ENCODE measurements around the gene EIF1.
"Not testable (repeated sequence)": the region's sequence is repeated elsewhere in the genome, so short reads cannot be mapped to it uniquely, and the experiment has no call there.

EIF1 gene

DNA sequence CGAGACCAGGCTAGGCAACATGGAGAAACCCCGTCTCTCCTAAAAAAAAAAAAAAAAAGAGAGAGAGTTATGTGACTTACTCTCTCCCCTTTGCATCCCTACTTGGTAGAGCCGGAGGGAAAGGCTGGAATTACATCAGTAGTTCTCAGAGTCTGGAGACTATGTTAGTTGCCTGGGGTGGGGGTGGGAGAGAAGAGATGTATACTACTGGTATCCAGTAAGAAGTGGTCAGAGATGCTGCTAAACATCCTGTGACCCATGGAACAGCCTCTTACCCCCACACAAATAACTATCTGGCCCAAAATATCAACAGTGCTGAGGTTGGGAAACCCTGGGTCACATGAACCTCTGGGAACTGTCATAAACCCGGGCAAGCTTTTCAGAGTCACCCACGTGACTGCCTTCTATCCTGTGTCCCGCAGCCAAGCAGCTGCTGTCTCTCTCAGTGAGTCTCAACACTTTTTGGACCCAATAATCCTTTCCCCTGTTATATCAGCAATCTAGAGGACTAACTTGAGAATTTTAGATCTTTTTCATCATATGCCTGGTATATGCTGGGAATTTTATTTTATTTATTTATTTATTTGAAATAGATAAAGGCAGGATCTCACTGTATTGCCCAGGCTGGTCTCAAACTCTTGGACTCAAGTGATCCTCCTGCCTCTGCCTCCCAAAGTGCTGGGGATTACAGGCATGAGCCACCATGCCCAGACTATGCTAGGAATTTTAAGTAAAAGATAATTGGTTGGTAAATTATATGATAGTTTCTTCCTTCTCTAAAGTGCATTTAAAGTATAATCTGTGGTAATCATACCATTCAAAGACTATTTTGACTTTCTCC lies 8.7 kb downstream of the EIF1 start:
- DNase-seq = peak in 31 of 56 donors; percentile 6 to 70 (median 27)

DNA sequence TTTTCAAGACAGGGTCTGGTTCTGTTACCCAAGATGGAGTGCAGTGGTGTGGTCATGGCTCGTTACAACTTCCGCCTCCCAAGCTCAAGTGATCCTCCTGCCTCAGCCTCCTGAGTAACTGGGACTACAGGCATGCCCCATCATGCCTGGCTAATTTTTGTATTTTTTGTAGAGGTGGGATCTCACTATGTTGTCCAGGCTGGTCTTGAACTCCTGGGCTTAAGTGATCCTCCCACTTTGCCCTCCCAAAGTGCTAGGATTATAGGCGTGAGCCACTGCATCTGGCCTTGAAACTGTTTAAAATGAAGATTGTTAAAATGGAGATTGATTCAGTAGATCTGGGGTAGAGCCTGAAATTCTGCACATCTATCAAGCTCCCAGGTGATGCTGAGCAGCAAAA lies 12.2 kb downstream of the EIF1 start:
- DNase-seq = not testable (repeated sequence)

DNA sequence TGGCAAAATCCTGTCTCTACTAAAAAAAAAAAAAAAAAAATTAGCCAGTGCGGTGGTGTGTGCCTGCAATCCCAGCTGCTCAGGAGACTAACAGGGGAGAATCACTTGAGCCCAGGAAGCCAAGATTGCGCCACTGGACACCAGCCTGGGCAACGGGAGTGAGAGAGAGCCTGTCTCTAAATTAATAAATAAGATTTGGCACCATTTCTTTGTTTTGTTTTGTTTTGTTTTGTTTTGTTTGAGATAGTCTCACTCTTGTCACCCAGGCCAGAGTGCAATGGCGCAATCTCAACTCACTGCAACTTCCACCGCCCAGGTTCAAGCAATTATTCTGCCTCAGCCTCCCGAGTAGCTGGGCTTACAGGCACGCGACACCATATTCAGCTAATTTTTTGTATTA lies 14.0 kb downstream of the EIF1 start:
- DNase-seq = no peak

DNA sequence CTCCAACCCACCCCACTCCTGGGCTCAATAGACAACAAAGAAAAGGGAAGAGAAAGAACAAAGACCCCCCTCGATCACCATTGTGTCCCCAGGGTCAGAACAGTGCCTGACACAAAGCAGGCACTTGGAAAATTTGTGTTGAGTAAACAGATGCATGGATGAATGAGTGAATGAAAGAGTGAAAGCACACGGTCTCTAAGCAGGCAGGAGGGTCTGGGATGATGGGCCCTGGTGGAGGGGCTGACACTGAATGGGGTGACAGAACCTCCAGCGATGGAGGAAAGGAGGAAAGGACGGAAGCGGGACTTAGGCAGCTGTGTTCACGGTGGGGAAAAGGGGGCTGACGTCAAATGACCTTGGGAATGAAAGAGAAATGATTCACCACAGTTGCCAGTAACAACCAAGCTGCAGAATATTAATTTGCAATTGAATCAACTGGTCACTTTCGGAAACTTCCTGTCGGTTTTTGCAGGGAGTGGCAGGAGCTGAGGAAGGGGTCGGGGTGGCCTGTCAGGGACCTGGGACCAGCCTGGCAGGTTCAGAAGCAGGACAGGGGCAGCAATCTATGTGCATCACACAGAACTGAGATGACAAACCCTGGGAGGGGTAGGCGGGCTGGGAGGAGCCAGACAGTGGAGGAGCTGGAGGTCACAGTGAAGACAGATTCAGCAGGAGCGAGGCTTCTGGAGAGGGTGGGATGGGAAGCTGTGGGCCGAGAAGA lies 16.7 kb downstream of the EIF1 start:
- DNase-seq = peak in 15 of 56 donors; percentile 5 to 60 (median 15)

DNA sequence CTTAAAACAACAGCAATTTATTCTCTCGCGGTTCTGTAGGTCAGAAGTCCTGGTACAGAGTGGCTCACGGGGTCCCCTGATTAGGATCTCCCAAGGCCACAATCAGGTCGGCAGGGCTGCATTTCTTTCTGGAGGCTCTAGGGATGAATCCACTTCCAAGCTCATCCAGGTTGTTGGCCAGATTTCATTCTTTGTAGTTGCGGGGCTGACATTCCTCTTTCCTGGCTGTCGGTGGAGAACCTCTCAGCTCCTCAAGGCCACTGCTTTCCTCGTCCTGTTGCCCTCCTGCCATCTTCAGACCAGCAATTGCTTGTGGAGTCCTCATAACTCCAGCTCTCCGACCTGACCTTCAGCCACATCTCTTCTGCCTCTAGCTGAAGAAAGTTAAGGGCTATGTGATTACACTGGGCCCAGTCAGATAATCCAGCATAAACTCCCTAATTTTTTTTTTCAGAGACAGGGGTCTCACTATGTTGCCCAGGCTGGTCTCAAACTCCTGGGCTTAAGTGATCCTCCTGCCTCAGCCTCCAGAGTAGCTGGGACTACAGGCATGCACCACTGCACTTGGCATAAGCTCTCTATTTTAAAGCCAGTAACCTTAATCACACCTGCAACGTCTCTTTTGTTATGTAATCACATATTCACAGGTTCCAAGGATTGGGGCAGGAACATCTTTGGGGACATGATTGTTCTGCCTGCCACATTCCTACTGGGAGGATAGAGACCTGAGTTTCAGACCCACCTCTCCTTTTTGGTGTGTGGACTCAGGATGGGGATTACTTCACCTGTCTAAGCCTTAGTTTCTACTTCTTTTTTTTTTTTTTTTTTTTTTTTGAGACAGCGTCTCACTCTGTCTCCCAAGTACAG lies 19.4 kb downstream of the EIF1 start:
- DNase-seq = no peak

DNA sequence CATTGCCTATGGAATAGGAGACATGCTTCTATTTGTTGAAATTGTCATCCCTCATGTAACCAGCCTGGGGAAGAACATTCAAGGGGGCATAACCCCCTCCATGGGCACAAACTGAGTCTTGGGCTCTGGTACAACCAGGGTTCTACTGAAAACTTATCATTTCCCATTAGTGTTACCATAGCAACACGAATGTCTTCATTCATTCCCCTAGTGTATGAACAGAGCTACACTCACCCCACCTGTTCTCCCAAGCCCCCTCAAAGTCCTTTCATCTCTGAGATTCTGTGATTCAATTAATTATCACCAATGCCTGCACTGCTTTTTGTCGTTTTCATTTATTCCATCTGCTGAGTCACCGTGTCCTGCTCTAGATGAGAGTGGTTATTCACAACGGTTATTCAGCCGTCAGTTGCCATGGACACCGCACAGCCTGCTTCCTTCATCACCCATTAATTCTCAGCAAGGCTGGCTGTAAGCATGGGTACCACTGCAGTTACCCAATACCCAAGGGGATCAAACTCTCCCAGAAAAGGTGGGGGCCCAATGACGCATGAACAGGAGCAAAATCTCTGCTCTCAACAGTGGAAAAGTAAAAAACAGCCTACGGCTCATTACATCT lies 21.9 kb downstream of the EIF1 start:
- DNase-seq = peak in 50 of 56 donors; percentile 12 to 94 (median 60)

DNA sequence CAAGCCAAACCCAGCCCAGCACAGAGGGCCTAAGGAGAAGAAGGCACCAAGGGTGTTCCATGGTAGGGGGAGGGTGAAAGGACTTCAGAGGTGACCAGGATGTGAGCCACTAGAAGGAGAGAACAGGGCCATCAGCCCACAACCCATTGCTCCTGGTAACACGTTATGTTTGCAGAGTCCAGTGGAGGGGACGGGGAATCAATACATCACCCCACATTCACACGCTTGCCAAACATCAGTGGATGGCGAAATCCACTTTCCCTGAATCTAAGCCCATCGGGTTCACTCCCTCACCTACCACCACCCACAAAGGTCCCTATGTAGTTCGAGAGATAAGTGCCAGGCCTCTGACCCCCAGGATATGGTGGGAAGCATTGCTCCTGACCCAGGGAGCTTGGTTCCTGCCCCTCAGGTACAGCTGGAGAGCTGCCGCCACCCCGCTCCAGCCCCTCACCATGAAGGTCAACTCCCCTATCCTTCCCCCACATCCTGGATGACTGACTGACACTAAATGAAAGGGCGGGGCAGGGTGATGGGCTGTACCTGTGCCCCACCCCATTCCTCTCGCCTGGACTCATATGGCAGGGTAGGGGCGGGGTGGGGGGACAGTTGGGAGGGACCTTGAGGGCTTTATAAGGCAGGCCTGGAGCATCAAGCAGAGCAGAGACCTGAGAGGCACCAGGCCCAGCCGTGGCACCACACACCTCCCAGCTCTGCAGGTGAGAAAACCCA lies 23.1 kb downstream of the EIF1 start, which contains the start of gene GAST:
Gene GAST (plus strand): TSS at position 663 of the 732 bp plus-strand sequence. CDS start 3,106 bp downstream, outside the sequence.
- DNase-seq = no peak

DNA sequence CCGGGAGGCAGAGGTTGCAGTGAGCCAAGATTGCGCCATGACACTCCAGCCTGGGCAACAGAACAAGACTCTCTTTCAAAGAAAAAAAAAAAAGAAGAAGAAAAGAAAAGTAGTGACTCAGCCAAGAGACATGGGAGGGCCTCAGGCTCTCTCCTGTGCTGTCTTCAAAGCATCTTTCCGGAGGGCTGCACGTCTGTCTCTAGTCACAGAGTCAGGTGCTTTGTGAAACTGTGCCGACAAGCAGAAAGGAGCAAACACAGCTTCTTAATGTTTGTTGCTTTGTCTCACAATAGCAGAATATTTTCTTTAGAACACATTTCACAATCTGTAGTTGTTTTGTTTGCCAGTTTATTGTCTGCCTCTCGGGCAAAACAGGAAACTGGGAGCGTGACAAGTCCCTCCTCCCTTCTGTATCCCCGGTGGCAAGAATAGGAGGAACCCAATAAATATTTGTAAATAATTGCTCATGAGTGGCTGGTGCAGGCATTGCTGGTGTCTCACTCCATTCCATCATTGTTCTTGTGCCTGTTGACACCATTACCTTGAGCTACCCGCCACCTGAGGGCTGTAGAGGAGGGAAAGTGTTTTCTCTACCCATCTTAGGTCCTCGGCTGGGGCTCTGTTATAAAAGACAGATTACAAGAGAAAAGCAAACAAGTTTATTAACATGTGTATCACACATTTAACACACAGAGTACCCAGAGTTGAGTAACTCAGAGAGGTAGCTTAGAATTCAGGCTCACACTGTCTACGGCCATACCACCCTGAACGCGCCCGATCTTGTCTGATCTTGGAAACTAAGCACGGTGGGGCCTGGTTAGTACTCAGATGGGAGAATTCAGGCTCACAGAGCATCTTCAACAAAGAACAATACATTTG lies 29.0 kb downstream of the EIF1 start:
- peak in 9 of 56 donors; percentile 1 to 63 (median 12) for DNase-seq

DNA sequence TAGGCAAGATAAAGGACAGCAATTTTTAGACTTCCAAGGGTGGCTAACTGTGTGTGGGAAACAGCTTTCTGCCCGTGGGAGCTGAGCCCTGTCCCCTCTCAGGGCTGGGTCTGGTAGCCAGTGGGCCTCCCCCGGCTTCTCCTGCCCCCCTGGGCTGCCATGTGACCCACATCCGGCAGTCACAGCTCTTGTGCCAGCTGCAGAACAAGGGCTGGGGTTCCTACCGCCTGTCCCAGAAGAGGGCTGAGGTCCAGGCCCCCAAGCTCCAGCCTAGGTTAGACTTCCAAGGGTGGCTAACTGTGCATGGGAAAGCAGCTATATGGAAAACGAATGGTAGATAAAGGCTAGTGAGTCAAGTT lies 29.6 kb downstream of the EIF1 start:
- DNase-seq = peak in 43 of 56 donors; percentile 10 to 68 (median 33)

DNA sequence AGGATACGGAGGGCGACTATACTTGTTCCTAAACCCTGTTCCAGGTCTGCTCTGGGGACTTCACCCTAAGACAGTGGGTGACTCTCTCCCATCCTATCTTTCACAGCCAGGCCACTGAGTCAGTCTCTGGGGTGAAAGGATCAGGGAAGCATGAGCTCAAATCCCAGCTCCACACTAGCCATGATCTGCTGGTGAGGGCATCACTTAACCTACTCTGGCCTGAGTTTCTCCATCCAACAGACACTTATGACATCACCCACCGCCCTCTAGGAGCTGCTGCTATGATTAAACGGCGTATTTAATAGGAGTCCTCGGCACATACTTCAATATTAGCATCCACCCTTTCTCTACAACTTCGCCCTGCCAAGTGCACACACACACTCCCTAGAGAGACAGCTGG lies 33.5 kb downstream of the EIF1 start:
- DNase-seq = no peak

DNA sequence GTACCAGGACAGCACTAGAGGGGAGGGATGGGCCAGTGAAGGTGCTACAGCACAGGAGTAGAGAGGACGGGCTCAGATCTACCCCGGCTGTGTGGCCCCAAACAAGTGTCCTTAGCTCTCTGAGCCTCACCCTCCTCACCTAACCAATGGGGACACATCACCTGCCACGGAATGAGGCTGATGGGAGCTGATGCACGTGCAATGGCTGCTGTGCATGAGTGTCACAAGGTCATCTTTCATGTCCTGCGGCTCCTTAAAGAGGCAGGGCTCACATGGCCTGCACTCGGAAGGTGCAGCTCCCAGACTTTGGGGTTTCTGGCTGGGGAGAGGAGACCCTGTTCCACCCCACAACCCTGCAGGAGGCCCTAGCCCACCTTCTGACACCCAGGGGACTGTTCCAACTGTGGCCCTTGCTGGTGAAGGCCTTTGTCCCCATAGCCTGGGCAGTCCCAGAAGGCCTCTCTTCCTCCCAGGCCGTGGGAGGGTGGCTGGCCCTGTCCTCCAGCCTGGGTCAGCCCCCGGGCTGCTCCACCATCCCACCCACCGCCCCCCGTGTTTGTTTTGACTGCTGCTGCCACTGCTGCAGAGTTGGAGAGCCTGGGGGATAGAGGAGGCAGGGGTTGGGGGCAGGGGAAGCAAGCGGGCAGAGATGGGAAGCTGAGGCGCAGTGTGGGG lies 35.3 kb downstream of the EIF1 start:
- no peak for DNase-seq

DNA sequence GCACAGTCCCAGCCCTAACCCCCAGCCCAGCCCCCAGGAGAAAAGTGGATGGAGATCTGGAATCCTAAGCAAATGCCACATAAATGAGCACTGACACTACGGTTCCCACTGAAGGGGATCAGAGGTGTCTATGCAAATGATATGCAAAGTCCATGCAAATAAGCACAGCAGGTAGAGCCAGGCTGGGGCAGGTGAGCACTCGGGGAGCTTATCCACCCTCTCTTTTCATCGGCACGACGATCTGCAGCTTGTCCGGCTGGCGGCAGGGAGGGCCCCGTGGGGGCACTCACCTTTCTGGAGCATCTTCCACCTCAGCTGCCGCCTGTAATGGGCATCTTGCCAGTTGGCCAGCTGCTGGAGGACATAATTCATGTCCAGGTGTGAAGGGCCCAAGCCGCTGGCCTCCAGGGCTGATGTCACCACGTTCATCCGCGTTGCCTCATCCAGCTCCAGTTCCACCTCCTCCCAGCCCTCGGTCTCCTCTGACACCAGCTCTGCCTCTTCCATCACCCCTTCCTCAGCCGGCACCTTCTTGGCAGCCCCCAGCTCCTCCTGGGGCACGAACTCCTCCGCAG lies 35.9 kb downstream of the EIF1 start:
- no peak for DNase-seq

DNA sequence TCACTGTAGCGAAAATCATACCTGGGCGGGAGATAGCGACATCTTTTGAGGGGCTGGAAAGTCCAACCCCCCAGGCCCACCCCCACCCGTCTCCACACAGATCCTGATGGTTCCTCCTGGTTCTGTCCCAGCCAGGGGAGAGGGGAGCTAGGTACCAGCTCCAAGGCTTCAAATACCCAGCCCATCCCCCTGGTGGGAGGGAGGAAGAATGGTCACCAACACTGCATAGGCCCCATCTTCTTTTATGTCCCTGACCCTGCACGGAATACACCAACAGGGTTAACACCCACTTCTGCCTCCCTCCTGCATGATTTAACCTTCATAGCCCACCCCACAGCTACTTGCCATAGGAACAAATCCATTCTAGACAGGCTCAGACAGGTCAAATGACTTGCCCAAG lies 36.4 kb downstream of the EIF1 start:
- no peak for DNase-seq

DNA sequence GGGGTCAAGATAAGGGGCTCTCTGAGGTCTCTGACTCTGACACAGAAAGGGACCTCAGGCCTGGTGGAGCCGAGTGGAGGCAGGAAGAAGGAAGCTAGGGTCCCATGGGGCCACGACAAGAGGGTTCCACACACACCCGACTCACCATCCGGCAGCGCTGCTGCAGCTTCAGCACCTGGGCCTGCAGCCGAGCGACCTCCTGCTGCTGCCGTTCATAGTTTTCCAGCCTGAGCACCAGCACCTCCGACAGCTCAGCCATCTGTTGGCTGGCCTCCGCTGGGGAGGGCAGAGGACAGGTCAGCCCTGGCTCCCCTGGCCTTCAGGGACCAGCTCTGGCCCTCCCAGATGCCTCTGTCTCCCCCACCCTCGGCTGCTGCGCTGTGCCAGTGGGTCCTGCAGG lies 39.4 kb downstream of the EIF1 start:
- no peak for DNase-seq

DNA sequence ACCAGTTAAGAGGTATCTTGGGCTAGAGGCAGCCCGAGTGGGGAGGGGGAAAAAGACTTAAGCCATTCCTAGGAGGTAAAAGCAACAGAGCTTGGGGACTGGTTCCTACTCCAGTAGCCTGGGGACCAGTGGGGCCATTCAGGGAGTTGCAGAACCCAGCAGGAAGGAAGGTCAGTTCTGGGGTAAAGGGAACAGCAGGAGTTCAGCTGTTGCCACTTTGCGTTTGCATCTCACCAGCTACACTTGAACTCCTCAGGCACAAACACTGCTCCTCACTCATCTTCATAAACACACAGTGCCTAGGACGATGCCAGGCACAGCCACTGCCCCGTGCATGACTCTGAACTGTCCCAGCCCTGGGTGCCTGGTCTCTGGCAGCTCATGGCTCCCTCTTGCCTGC lies 41.8 kb downstream of the EIF1 start:
- no peak for DNase-seq

DNA sequence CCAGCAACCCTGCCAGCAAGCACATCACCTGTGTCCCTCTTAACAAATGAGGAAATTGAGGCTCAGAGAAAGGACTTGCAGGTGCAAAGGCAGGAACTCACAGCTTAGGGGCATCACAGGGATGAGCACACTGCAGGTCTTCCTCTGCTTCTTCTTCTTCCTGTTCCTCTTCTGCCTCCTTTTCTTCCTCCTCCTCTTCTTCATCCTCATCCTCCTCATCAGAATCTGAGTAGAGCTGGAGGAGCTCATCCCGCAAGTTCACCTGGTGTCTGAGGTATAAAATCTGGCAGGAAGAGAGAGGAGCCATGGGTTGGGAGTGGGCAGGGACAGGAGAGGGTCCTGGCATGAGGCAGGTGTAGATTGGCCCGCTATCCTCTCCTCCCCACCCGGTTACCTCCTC lies 43.2 kb downstream of the EIF1 start:
- DNase-seq = no peak

DNA sequence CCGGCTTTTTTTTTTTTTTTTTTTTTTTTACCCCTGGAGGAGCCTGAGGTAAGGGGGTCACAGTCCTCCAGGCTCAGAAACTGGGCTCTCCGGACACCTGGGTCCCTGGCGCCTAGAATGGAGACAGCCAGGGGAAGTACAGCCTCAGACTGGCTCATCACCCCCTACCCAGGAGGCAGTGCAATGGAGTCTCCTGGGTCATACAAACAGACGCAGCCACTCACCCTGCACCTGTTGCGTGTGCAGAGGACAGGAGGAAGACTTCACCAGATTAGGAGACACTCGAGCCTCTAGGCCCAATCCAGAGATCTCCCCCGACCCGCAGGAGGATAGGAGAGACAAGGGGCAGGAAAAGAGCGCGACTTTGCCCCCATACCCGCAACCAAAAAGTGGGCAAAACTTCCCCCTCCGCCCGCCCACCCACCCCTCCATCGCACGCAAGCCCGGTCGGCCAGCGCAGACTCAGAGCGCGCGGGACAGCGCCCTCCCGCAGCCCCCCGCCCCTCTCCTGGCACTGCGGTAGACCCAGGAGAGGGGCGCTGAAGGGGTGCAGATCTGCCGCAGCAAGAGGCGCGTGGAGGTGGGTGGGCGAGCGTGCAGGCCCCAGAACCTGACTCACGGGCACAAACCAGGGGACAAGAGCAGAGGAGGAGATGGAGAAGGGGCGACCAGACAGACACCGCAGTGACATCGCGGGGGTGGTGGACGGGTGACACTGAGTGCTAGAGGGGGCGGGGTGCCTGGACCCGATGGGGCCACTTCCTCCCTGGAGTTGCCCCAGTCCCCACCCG lies 44.9 kb downstream of the EIF1 start:
- peak in 3 of 56 donors; percentile 6 to 40 (median 16) for DNase-seq

Data from nucleus accumbens (tissue), 56 donors.